WERI-Rb-1 (cell line): ENCODE data around the gene OXNAD1.

Source experiments
- DNase-seq: peaks from one replicate; pipeline ENCODE4 v3.0.0-alpha.2; 2020
- H3K27ac ChIP-seq: fragments of 250-450 bp; sonication (Bioruptor Pico); 2 replicates; pipeline ENCODE4 v1.5.1; 2020; ENCODE audit warnings: mild to moderate bottlenecking, moderate library complexity
- H3K27me3 ChIP-seq: fragments of 250-450 bp; sonication (Bioruptor Pico); 2 replicates; pipeline ENCODE4 v1.5.1; 2021; ENCODE audit warnings: mild to moderate bottlenecking, low read depth, moderate library complexity; ENCODE audit not compliant: insufficient read depth, severe bottlenecking
- H3K36me3 ChIP-seq: fragments of 250-450 bp; sonication (Bioruptor Pico); 2 replicates; pipeline ENCODE4 v1.5.1; 2020; ENCODE audit warnings: mild to moderate bottlenecking, moderate library complexity
- H3K4me3 ChIP-seq: 2 replicates; pipeline ENCODE4 v1.5.1; 2011; ENCODE audit warnings: low read depth, mild to moderate bottlenecking, control low read depth, low read length
- H3K9me3 ChIP-seq: fragments of 250-450 bp; sonication (Bioruptor Pico); 2 replicates; pipeline ENCODE4 v1.5.1; 2021; ENCODE audit warnings: mild to moderate bottlenecking, moderate library complexity; ENCODE audit not compliant: severe bottlenecking
- TF ChIP-seq, protein P1 (sequence below): IDR thresholded peaks from 2 replicates; pipeline ENCODE4 v1.5.1; 2011; ENCODE audit warnings: low read depth, mild to moderate bottlenecking, control low read depth, inconsistent platforms, low read length

OXNAD1 gene

DNA sequence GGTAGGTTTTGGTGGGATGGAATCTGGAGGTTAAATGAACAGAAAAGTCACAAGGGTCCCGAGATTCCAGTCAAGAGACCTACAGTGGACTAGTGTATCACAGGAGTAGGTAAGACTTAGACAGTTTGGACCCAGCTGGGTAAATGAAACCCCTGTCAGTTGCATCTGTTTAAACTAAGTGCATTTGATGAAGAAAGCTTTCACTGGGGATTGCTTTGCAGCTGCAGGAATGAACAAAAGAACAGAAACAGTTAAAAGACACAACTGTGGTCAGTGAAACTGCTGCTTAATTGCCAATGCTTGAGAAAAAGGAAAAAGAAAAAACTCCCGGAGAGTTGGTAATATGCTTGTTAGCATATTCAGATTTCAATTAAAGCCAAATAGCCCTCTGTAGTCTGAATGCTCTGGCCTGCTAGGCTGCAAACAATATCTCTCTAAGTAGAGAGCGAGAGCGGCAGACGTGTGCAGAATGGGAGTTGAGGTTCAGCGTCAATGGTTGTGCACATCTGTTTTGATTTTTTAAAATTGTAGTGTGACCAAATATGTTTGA is 37.1 kb downstream of the OXNAD1 start:
- H3K36me3 ChIP-seq, result peaks cover 7% of the 10 kb centered on the region
- H3K4me3 ChIP-seq, result no peak overlapping the region
- TF ChIP-seq, protein P1, sequence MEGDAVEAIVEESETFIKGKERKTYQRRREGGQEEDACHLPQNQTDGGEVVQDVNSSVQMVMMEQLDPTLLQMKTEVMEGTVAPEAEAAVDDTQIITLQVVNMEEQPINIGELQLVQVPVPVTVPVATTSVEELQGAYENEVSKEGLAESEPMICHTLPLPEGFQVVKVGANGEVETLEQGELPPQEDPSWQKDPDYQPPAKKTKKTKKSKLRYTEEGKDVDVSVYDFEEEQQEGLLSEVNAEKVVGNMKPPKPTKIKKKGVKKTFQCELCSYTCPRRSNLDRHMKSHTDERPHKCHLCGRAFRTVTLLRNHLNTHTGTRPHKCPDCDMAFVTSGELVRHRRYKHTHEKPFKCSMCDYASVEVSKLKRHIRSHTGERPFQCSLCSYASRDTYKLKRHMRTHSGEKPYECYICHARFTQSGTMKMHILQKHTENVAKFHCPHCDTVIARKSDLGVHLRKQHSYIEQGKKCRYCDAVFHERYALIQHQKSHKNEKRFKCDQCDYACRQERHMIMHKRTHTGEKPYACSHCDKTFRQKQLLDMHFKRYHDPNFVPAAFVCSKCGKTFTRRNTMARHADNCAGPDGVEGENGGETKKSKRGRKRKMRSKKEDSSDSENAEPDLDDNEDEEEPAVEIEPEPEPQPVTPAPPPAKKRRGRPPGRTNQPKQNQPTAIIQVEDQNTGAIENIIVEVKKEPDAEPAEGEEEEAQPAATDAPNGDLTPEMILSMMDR, result no peak
- H3K9me3 ChIP-seq, result no peaks in the 10 kb centered on the region
- no peak overlapping the region for H3K27ac ChIP-seq
- no peaks in the 10 kb centered on the region for H3K27me3 ChIP-seq
- no peak for DNase-seq

DNA sequence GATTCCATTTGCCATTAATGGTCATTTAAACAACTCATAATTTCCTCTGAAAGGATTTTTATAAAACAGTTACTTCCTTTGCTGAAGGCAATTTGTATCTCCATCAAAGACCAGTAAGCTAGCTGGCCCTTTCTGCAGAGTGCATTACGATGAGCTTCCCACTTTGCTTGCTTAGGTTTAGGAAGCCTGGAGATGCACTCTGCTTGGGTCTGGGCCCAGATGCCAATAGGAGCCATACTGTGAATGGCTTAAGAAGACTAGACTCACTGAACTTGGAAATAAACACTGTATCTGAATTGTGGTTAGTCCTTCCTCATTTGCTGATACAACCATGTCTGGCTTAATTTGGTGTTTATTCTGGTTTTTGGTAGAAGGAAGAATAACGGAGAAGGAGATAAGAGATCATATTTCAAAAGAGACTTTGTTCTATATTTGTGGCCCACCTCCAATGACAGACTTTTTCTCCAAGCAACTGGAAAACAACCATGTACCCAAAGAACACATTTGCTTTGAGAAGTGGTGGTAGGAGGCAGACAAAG is 38.1 kb downstream of the OXNAD1 start:
- Histone ChIP-seq H3K4me3 (no peak overlapping the region), H3K27me3 (no peaks in the 10 kb centered on the region), H3K36me3 (peaks cover 5% of the 10 kb centered on the region), H3K27ac (no peak overlapping the region), H3K9me3 (no peaks in the 10 kb centered on the region)
- TF ChIP-seq, protein P1, result no peak
- no peak for DNase-seq

DNA sequence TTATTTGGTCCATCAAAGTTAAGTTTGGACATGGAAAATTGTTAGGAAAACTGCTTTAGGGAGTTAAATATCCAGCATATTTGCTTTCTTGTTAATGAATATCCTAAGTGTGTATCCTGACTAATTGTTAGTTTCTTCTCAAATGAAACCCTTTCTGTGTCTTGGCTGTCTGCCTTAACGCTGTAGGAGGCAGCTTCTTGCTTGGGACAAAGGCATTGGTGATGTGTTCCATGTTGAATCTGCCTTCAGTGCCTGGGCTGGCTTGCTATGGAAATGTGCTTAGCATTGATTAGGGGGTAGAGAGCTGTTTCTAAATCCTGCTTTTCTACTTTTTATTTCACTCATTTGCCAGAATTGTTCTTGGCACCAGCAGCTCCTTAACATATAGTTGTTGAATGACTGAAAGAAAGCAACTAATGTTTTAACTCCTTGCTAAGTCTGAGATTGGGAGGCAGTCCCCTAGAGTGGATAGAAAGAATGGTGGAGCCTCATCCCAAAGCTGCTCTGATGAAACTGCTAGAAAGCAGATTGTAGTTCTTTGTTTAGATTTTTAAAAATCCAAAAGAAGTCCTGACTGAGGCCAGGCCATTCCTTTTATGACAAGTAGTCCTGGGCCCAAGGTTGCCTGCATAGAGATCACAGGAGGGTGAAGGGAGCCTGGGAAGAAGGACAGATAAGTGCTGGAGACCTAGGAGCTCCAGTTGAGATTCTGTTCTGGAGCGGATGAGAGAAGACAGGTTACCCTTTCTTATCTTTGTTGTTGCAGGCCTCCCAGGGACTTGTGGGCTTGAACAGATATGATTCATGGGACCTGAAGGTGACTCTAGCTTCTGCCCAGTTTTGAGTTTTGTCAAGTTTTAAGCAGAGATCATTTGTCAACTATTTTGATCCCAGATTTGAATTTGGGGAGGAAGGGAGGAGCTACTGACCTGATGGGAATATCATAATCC is 39.3 kb downstream of the OXNAD1 start:
- Histone ChIP-seq H3K27ac (no peak overlapping the region), H3K27me3 (no peaks in the 10 kb centered on the region), H3K9me3 (no peaks in the 10 kb centered on the region), H3K36me3 (peaks cover 5% of the 10 kb centered on the region), H3K4me3 (no peak overlapping the region)
- TF ChIP-seq, protein P1, result no peak
- DNase-seq, result no peak

DNA sequence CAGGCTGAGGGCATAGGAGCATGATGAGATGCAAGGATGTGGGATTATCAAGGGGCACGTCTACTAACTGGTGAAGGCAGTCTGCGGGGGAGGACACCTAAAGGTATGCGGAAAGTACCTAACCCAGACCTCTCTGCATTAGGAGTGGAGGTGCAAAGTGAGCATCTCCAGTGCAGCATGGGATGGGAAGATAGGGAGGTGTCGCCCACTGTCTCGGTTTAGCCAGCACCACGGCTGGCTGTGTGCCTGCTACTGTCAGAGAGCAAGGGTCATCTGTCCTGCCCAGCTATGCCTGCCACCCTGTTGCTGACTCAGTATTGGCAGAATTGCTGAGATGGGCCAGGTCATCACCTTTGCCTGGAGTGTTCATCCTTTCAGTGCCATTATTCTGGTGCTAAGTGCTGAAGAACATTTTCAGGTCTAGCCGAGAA is 40.1 kb downstream of the OXNAD1 start:
- Histone ChIP-seq H3K27me3 (no peaks in the 10 kb centered on the region), H3K9me3 (no peaks in the 10 kb centered on the region), H3K4me3 (no peak overlapping the region), H3K27ac (no peak overlapping the region), H3K36me3 (peaks cover 5% of the 10 kb centered on the region)
- TF ChIP-seq, protein P1, result no peak
- DNase-seq, result no peak

DNA sequence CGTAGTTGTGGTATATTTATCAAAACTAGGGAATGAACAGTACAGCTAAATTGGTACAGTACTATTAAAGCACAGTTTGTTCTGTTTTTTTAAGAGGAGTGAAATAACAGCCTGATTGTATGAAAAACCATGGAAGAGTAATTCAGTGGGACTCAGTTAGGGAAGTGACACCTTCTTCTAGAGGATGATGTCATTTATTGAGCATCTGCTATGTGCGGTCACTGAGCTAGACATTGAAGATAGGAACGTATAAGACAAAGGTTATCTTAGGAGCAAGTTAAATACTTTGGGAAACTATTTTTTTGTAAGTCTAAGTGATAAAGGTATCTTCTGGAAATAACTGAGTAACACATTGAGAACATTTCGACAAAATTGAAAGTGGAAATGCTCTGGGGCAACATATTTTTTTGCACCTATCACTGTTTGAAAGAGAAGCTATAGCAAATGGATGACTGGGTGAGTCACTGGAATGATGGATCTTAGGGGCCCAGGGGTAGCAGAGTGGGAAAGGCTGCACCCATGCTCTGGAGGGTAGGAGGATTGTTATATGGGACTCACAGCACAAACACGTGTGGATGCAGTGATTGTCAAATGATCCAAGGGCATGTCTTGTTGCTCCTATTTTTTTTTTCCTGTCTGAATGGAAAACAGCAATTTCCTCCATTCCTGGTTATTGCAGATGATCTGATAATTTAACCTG is 43.0 kb downstream of the OXNAD1 start:
- TF ChIP-seq, protein P1, result no peak
- H3K36me3 ChIP-seq, result no peaks in the 10 kb centered on the region; the same call in 1 of the 2 replicates
- no peak overlapping the region for H3K4me3 ChIP-seq
- no peaks in the 10 kb centered on the region for H3K9me3 ChIP-seq
- H3K27ac ChIP-seq, result no peak overlapping the region
- no peaks in the 10 kb centered on the region for H3K27me3 ChIP-seq
- no peak for DNase-seq
